Body of pancreas (tissue), 4 donors: ENCODE data around the gene FMNL2. TPM values are rescaled to one million over a fixed set of nuclear protein-coding genes. Genes with fewer than 3 reads are reported as not detected.

ENCODE experiments used
- ATAC-seq: fragments of 150-250 bp; one replicate; pipeline ENCODE4 v1.9.1; 2016
- DNase-seq, 4 donors: peaks; one replicate each; pipeline ENCODE4 v3.0.0-alpha.2; 2019
- H3K27ac ChIP-seq, 4 donors: fragments of 200-600 bp; sonication (generic); 1 replicate in 3 of 4; 2 replicates in 1 of 4; pipeline versions ENCODE4 v1.5.1 to v1.6.1; 2016 to 2019; ENCODE audit warnings: mild to moderate bottlenecking in 1 of 4, mixed read lengths in 1 of 4, moderate library complexity in 1 of 4
- H3K27me3 ChIP-seq, 2 donors: fragments of 200-600 bp; sonication (generic); one replicate each; pipeline ENCODE4 v1.6.0; 2016; ENCODE audit warnings: mild to moderate bottlenecking in 1 of 2
- H3K36me3 ChIP-seq, 2 donors: fragments of 200-600 bp; sonication (generic); replicated peaks in 1 of 2; 2 replicates each; pipeline ENCODE4 v1.5.1; 2016; ENCODE audit warnings: low read depth in 2 of 2; ENCODE audit not compliant: insufficient read depth in 1 of 2
- H3K4me1 ChIP-seq: fragments of 200-600 bp; sonication (generic); one replicate; pipeline ENCODE4 v1.6.0; 2016
- H3K4me3 ChIP-seq, 2 donors: fragments of 200-600 bp; sonication (generic); 1 replicate in 1 of 2; 2 replicates in 1 of 2; pipeline ENCODE4 v1.5.1; 2016 to 2019
- H3K9me3 ChIP-seq, 3 donors: fragments of 200-600 bp; sonication (generic); 1 replicate in 2 of 3; 2 replicates in 1 of 3; pipeline ENCODE4 v1.5.1; 2016
- CTCF ChIP-seq, 7 experiments: fragments of 450-650 bp in 4 of 7; fragments of 200-600 bp in 3 of 7; sonication (generic) in 3 of 7; IDR thresholded peaks; one replicate each; pipeline ENCODE4 v1.5.1; 2016 to 2019; ENCODE audit warnings: antibody characterized with exemption in 7 of 7
- POLR2A ChIP-seq, 3 donors: fragments of 450-650 bp; IDR thresholded peaks; one replicate each; pipeline ENCODE4 v1.6.1; 2016; ENCODE audit warnings: antibody characterized with exemption in 3 of 3, mild to moderate bottlenecking in 2 of 3
- WGBS, 2 donors: methylation state at CpG; one replicate each; pipeline ENCODE4 v1.1.5; 2017; 5-methylcytosine and 5-hydroxymethylcytosine counted together
- intact Hi-C: fragments of 100-400 bp; cut with DNase I; formaldehyde crosslinking; loops from one replicate; pipeline ENCODE4 v1.15.1; 2023
- total RNA-seq, 2 donors: library from RNA; depleted of rRNA; stranded (reverse); fragments of >200 nt; gene quantifications; one replicate each; pipeline ENCODE4 v1.1.0, GENCODE V29; 2016

The FMNL2 gene
- total RNA-seq, 2 donors from 2014 or later = 13.5 to 44.4 TPM

- Histone ChIP-seq H3K4me1 (peaks cover 12% of the 10 kb centered on the region), H3K36me3 (no peaks in the 10 kb centered on the region), H3K27ac (peak overlapping the region in 2 of 4 donors; percentile 34 to 37), H3K27me3 (no peaks in the 10 kb centered on the region), H3K9me3 (no peaks in the 10 kb centered on the region), H3K4me3 (no peak overlapping the region)
- DNase-seq (no peak), ATAC-seq (peak; percentile 52)
- 23 to 34% methylated on average over 3 of the region's 3 CpGs for WGBS, 2 donors
- no peak for TF ChIP-seq CTCF (IDR thresholded peaks at IDR 0.05)
- no peak for TF ChIP-seq POLR2A (IDR thresholded peaks at IDR 0.05)
- intact Hi-C loops = no loop called here
These were observed 110.8 kb downstream of the FMNL2 start for GRCh38 chr2:152445791-152446201.

GRCh38 chr2:152446213-152446612 is 111.2 kb downstream of the FMNL2 start:
- no peaks in the 10 kb centered on the region for H3K27me3 ChIP-seq
- WGBS, 2 donors = 43 to 52% methylated on average over 1 of the region's 1 CpG
- no peak for ATAC-seq
- no peaks in the 10 kb centered on the region for H3K9me3 ChIP-seq
- intact Hi-C loops = no loop called here
- TF ChIP-seq POLR2A (IDR thresholded peaks at IDR 0.05) (no peak), CTCF (IDR thresholded peaks at IDR 0.05) (no peak)
- no peak overlapping the region for H3K4me3 ChIP-seq
- peaks cover 12% of the 10 kb centered on the region for H3K4me1 ChIP-seq
- peak overlapping the region in 1 of 4 donors; percentile 34 for H3K27ac ChIP-seq
- no peak for DNase-seq
- H3K36me3 ChIP-seq = no peaks in the 10 kb centered on the region

- DNase-seq = no peak
- H3K4me1 ChIP-seq = peaks cover 12% of the 10 kb centered on the region
These were observed 112.9 kb downstream of the FMNL2 start for GRCh38 chr2:152447897-152448296.

GRCh38 chr2:152448606-152449005 is 113.6 kb downstream of the FMNL2 start:
- H3K36me3 ChIP-seq = no peaks in the 10 kb centered on the region
- 85 to 87% methylated on average over 5 of the region's 5 CpGs for WGBS, 2 donors
- DNase-seq (no peak), ATAC-seq (no peak)
- H3K4me1 ChIP-seq = peaks cover 12% of the 10 kb centered on the region
- intact Hi-C loops = no loop called here
- no peaks in the 10 kb centered on the region for H3K9me3 ChIP-seq
- H3K27ac ChIP-seq = no peak overlapping the region
- H3K4me3 ChIP-seq = no peak overlapping the region
- H3K27me3 ChIP-seq = no peaks in the 10 kb centered on the region
- TF ChIP-seq CTCF (IDR thresholded peaks at IDR 0.05) (no peak), POLR2A (IDR thresholded peaks at IDR 0.05) (no peak)

More at GRCh38 chr2:152447897-152448296, 112.9 kb downstream of the FMNL2 start:
- intact Hi-C loops = no loop called here
- ATAC-seq = no peak
- H3K36me3 ChIP-seq = no peaks in the 10 kb centered on the region
- no peak overlapping the region for H3K4me3 ChIP-seq
- no peaks in the 10 kb centered on the region for H3K9me3 ChIP-seq
- 92 to 100% methylated on average over 1 of the region's 1 CpG for WGBS, 2 donors
- TF ChIP-seq CTCF (IDR thresholded peaks at IDR 0.05) = no peak
- no peak for TF ChIP-seq POLR2A (IDR thresholded peaks at IDR 0.05)
- no peaks in the 10 kb centered on the region for H3K27me3 ChIP-seq
- H3K27ac ChIP-seq = no peak overlapping the region

GRCh38 chr2:152449578-152449977 is 114.6 kb downstream of the FMNL2 start:
- intact Hi-C loops = no loop called here
- DNase-seq = no peak
- Histone ChIP-seq H3K4me1 (peaks cover 12% of the 10 kb centered on the region), H3K36me3 (no peaks in the 10 kb centered on the region), H3K27me3 (no peaks in the 10 kb centered on the region), H3K4me3 (no peak overlapping the region), H3K27ac (no peak overlapping the region), H3K9me3 (no peaks in the 10 kb centered on the region)
- 89 to 91% methylated on average over 3 of the region's 3 CpGs for WGBS, 2 donors
- no peak for ATAC-seq
- no peak for TF ChIP-seq CTCF (IDR thresholded peaks at IDR 0.05)
- no peak for TF ChIP-seq POLR2A (IDR thresholded peaks at IDR 0.05)
